A673 (cell line): ENCODE data around the gene SLCO3A1. TPM values are rescaled to one million over a fixed set of nuclear protein-coding genes. Genes with fewer than 3 reads are reported as not detected.

Experiments used
- BruUV-seq: library from RNA; stranded (reverse); fragments of 400-500 nt; replicated peaks from 2 replicates; lab custom pipeline; 2021; lab: Mats Ljungman, UMichigan
- CTCF ChIA-PET: fragments of 300-600 bp; sonication (Branson Sonifier 250); formaldehyde crosslinking; loops from one replicate; lab custom pipeline; 2022; ENCODE audit warnings: antibody characterized with exemption; lab: Charles Lee
- POLR2A ChIA-PET: fragments of 300-600 bp; sonication (Branson Sonifier 250); formaldehyde crosslinking; loops from one replicate; lab custom pipeline; 2022; ENCODE audit warnings: antibody characterized with exemption; ENCODE audit not compliant: low non-redundant PET; lab: Charles Lee
- DNase-seq: peaks from one replicate; pipeline ENCODE4 v3.0.0-alpha.2; 2015; ENCODE audit warnings: low spot score
- H3K27ac ChIP-seq: fragments of 200-600 bp; sonication (generic); 2 replicates; pipeline ENCODE4 v1.5.1; 2016; ENCODE audit warnings: mixed run types, low read depth, mild to moderate bottlenecking, mixed read lengths, antibody characterized with exemption, low read length; ENCODE audit not compliant: poor library complexity, severe bottlenecking
- H3K27me3 ChIP-seq: fragments of 200-600 bp; sonication (generic); replicated peaks from 2 replicates; pipeline ENCODE4 v1.6.1; 2017; ENCODE audit warnings: mixed run types, low read depth, mild to moderate bottlenecking, mixed read lengths, antibody characterized with exemption, low read length; ENCODE audit not compliant: insufficient read depth, poor library complexity
- H3K36me3 ChIP-seq: fragments of 200-600 bp; sonication (generic); 2 replicates; pipeline ENCODE4 v1.6.1; 2016; ENCODE audit warnings: mixed run types, mild to moderate bottlenecking, mixed read lengths, antibody characterized with exemption, low read length; ENCODE audit not compliant: insufficient read depth, poor library complexity, severe bottlenecking
- H3K4me1 ChIP-seq: fragments of 200-600 bp; sonication (generic); 2 replicates; pipeline ENCODE4 v1.6.1; 2017; ENCODE audit warnings: mixed run types, mild to moderate bottlenecking, mixed read lengths, antibody characterized with exemption, low read length; ENCODE audit not compliant: insufficient read depth, poor library complexity, severe bottlenecking
- H3K4me3 ChIP-seq: fragments of 200-600 bp; sonication (generic); 2 replicates; pipeline ENCODE4 v1.5.1; 2016; ENCODE audit warnings: low read depth, mixed run types, mild to moderate bottlenecking, mixed read lengths, low read length; ENCODE audit not compliant: poor library complexity, severe bottlenecking
- H3K9me3 ChIP-seq: fragments of 200-600 bp; sonication (generic); 2 replicates; pipeline ENCODE4 v1.6.1; 2016; ENCODE audit warnings: mixed run types, low read depth, mild to moderate bottlenecking, mixed read lengths, antibody characterized with exemption, low read length; ENCODE audit not compliant: poor library complexity, severe bottlenecking
- CTCF ChIP-seq: fragments of 300-800, 200-600 bp; sonication (generic); conservative IDR thresholded peaks from 2 replicates; pipeline ENCODE4 v1.5.1; 2017; ENCODE audit warnings: low read depth, mild to moderate bottlenecking, antibody characterized with exemption, low read length, moderate library complexity, mixed read lengths
- EZH2 ChIP-seq: fragments of 200-600 bp; sonication (generic); IDR thresholded peaks from 2 replicates; pipeline ENCODE4 v1.6.1; 2017; ENCODE audit warnings: borderline replicate concordance, low read depth, mild to moderate bottlenecking, mixed read lengths, antibody characterized with exemption, low read length; ENCODE audit not compliant: poor library complexity, severe bottlenecking
- intact Hi-C: fragments of 100-400 bp; cut with micrococcal nuclease; formaldehyde crosslinking; loops from one replicate; pipeline ENCODE4 v1.10.0; 2022; ENCODE audit not compliant: unreplicated experiment
- total RNA-seq: library from RNA; stranded (reverse); gene quantifications from 2 replicates; pipeline ENCODE4 v1.2.3, GENCODE V29; 2021

SLCO3A1 gene
- total RNA-seq, 1 experiment from 2014 or later, result 16.6 TPM

- H3K4me1 ChIP-seq, result peaks cover 3% of the 10 kb centered on the region
- no peaks in the 10 kb centered on the region for H3K9me3 ChIP-seq
- intact Hi-C loops, result no loop called here
- DNase-seq, result no peak
- no TSS peak for BruUV-seq
- H3K27me3 ChIP-seq, result no peaks in the 10 kb centered on the region
- no peak overlapping the region for H3K4me3 ChIP-seq
- ChIA-PET CTCF (no interaction called here), POLR2A (no interaction called here)
- TF ChIP-seq CTCF (no peak), EZH2 (no peak)
- no peaks in the 10 kb centered on the region for H3K36me3 ChIP-seq
- no peak overlapping the region for H3K27ac ChIP-seq
Measured at GRCh38 chr15:92111291-92111690, 257.8 kb downstream of the SLCO3A1 start.

GRCh38 chr15:92111751-92112150 lies 258.2 kb downstream of the SLCO3A1 start:
- POLR2A ChIA-PET, result no interaction called here
- H3K27ac ChIP-seq, result no peak overlapping the region
- BruUV-seq, result no TSS peak
- no peak for TF ChIP-seq CTCF
- no peak for TF ChIP-seq EZH2
- H3K4me3 ChIP-seq, result no peak overlapping the region
- H3K36me3 ChIP-seq, result no peaks in the 10 kb centered on the region
- CTCF ChIA-PET, result no interaction called here
- DNase-seq, result no peak
- intact Hi-C loops, result no loop called here
- no peaks in the 10 kb centered on the region for H3K27me3 ChIP-seq
- no peaks in the 10 kb centered on the region for H3K9me3 ChIP-seq
- H3K4me1 ChIP-seq, result peaks cover 3% of the 10 kb centered on the region

- H3K4me1 ChIP-seq, result peaks cover 3% of the 10 kb centered on the region
- ChIA-PET POLR2A (no interaction called here), CTCF (no interaction called here)
- DNase-seq, result no peak
- TF ChIP-seq EZH2 (no peak), CTCF (no peak)
- no peaks in the 10 kb centered on the region for H3K9me3 ChIP-seq
- no peak overlapping the region for H3K4me3 ChIP-seq
- BruUV-seq, result no TSS peak
- no peaks in the 10 kb centered on the region for H3K27me3 ChIP-seq
- intact Hi-C loops, result no loop called here
- no peaks in the 10 kb centered on the region for H3K36me3 ChIP-seq
- no peak overlapping the region for H3K27ac ChIP-seq
Measured at GRCh38 chr15:92112180-92112579, 258.7 kb downstream of the SLCO3A1 start.
